Measurements from ENCODE around the gene USP7. TPM values are rescaled to one million over a fixed set of nuclear protein-coding genes. Genes with fewer than 3 reads are reported as not detected.
"Not testable (repeated sequence)": the region's sequence is repeated elsewhere in the genome, so short reads cannot be mapped to it uniquely, and the experiment has no call there.

Gene USP7
- total RNA-seq, 1 donor from 2014 or later = 74.6 TPM

- intact Hi-C loops (cut with DNase I) = loop anchor here (10.0 kb wide), 1 partner anchor 69 kb away; no protein-coding TSS in a partner anchor
- no peak for DNase-seq (ENCODE audit: low spot score)
Measured at GRCh38 chr16:8935989-8936388, 27.7 kb downstream of the USP7 start.

GRCh38 chr16:8934601-8935000 lies 29.1 kb downstream of the USP7 start:
- intact Hi-C loops (cut with DNase I) = loop anchor here (10.0 kb wide), 1 partner anchor 70 kb away; no protein-coding TSS in a partner anchor
- no peak for DNase-seq (ENCODE audit: low spot score)

- no peak for DNase-seq (ENCODE audit: low spot score)
- intact Hi-C loops (cut with DNase I) = loop anchor here (10.0 kb wide), 1 partner anchor 73 kb away; no protein-coding TSS in a partner anchor
Measured at GRCh38 chr16:8931859-8932258, 31.8 kb downstream of the USP7 start.

GRCh38 chr16:8929086-8929748 lies 34.5 kb downstream of the USP7 start:
- intact Hi-C loops (cut with DNase I) = no loop called here
- DNase-seq (ENCODE audit: low spot score) = no peak

- DNase-seq (ENCODE audit: low spot score) = no peak
- intact Hi-C loops (cut with DNase I) = no loop called here
Measured at GRCh38 chr16:8928467-8928957, 35.2 kb downstream of the USP7 start.

- DNase-seq (ENCODE audit: low spot score) = no peak
- intact Hi-C loops (cut with DNase I) = no loop called here
Measured at GRCh38 chr16:8926827-8927226, 36.9 kb downstream of the USP7 start.

GRCh38 chr16:8925455-8925854 lies 38.3 kb downstream of the USP7 start:
- intact Hi-C loops (cut with DNase I) = no loop called here
- DNase-seq (ENCODE audit: low spot score) = no peak

GRCh38 chr16:8924214-8924613 lies 39.5 kb downstream of the USP7 start:
- intact Hi-C loops (cut with DNase I) = no loop called here
- DNase-seq (ENCODE audit: low spot score) = no peak

- no peak for DNase-seq (ENCODE audit: low spot score)
- intact Hi-C loops (cut with DNase I) = no loop called here
Measured at GRCh38 chr16:8923199-8923598, 40.5 kb downstream of the USP7 start.

GRCh38 chr16:8921347-8921984 lies 42.2 kb downstream of the USP7 start:
- intact Hi-C loops (cut with DNase I) = no loop called here
- DNase-seq (ENCODE audit: low spot score) = no peak

- intact Hi-C loops (cut with DNase I) = no loop called here
- no peak for DNase-seq (ENCODE audit: low spot score)
Measured at GRCh38 chr16:8920645-8921346, 42.9 kb downstream of the USP7 start.

- intact Hi-C loops (cut with DNase I) = no loop called here
- DNase-seq (ENCODE audit: low spot score) = no peak
Measured at GRCh38 chr16:8919934-8920462, 43.7 kb downstream of the USP7 start.

GRCh38 chr16:8919089-8919933 lies 44.4 kb downstream of the USP7 start:
- intact Hi-C loops (cut with DNase I) = no loop called here
- DNase-seq (ENCODE audit: low spot score) = no peak

- DNase-seq (ENCODE audit: low spot score); intact Hi-C loops (cut with DNase I): not testable (repeated sequence)
Measured at GRCh38 chr16:8917336-8917735, 46.4 kb downstream of the USP7 start.

GRCh38 chr16:8916541-8917225 lies 47.0 kb downstream of the USP7 start:
- intact Hi-C loops (cut with DNase I) = no loop called here
- DNase-seq (ENCODE audit: low spot score) = no peak

GRCh38 chr16:8915722-8916301 lies 47.9 kb downstream of the USP7 start:
- intact Hi-C loops (cut with DNase I) = no loop called here
- no peak for DNase-seq (ENCODE audit: low spot score)

GRCh38 chr16:8914098-8914497 lies 49.6 kb downstream of the USP7 start:
- intact Hi-C loops (cut with DNase I) = no loop called here
- DNase-seq (ENCODE audit: low spot score) = no peak

- DNase-seq (ENCODE audit: low spot score) = no peak
- intact Hi-C loops (cut with DNase I) = no loop called here
Measured at GRCh38 chr16:8912793-8913192, 50.9 kb downstream of the USP7 start.

GRCh38 chr16:8910811-8911210 lies 52.9 kb downstream of the USP7 start:
- intact Hi-C loops (cut with DNase I) = no loop called here
- no peak for DNase-seq (ENCODE audit: low spot score)
